Metanephros (tissue), 2 donors: ENCODE results near the gene ATP5MC3. TPM values are rescaled to one million over a fixed set of nuclear protein-coding genes. Genes with fewer than 3 reads are reported as not detected.

Source experiments
- small RNA-seq: library from RNA; depleted of rRNA; stranded (forward); fragments of <200 nt; gene quantifications from one replicate; pipeline ENCODE3, GENCODE V24; 2014; ENCODE audit warnings: low replicate concordance
- total RNA-seq: library from RNA; depleted of rRNA; stranded (reverse); fragments of >200 nt; gene quantifications from one replicate; pipeline ENCODE4 v1.2.3, GENCODE V29; 2014

ATP5MC3 gene
- 167 TPM for total RNA-seq

DNA sequence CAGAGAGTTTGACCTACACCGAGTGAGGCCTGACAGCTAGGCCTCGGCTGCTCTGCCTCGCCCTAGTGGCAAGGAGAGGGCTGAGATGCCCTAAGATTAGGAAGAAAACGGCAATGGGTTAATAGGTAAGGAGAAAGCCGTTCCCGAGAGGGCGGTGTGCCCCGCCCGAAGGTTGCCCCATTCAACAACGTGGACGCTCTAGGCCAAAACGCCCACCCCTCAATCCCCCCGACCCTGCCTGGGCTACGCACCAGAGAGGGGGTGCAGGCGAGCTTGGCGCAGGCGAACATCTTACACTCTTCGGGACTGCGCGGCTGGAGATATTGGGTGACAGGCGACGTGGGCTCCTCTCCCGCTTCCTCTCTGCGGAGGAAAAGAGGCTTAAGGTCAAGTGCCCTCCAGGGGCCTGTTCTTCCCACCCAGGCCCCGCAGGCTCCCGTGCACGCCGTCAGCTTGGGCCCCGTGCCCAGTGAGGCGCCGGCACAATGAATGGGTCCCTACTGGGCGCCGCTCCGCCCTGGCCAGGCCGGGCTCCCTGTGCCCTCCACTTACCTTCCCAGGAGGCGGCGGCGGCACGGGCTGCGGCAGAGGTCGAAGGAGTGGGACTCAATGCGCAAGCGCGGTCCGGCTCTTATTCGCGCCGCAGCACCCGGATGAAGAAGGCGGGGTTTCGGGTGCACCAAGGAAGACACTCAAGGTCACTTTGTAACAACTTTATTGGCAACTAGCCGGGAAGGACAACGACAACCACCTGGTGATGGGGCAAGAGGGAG lies at the start of gene ATP5MC3:
Gene ATP5MC3, minus strand, starts transcription at position 607 of the 773 bp plus-strand sequence. Its CDS starts 317 bp downstream, at position 290.

DNA sequence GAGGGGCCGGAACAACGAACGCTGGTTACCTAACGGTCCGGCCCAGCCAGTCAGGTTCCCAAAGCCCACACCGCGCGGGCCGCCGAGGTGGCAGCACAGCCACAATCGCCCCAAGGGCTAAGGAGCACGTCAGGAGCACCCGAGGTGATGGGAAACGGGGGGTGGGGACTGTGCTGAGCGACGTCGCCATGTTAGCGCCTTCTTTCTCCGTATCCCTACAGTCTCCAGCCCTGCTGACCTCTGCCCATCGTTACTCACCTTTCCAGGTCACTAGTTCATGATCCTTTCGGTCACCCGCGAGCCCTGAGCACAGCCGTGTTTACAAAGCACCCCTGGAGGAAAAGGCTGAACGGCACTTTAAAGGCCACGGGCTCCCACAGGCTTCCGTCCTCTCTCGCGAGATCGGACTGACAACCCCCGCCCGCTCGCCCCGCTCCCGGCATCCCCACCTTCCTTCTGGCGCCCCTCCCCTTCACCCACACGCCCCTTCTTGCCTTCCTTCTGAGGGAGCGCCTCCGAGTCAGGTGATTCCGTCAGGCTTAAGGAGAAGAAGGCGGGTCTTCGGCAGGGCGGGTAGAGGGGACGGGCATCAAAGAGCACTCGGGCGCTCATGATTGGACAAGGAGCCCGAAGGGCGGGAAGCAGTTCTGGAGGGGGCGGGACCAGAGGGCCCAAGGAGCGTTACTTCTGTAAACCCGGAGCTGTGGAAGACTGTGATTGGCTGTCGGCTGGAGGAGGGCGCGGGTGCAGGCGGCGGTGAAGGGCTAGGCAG lies 13.5 kb downstream of the ATP5MC3 start, which contains the start of gene ATF2:
Gene ATF2, minus strand, starts transcription at position 412 of the 772 bp plus-strand sequence. CDS start 31,760 bp downstream, outside the sequence.

Small RNAs within 50 kb of the gene (small RNA-seq; reads per million reads assigned to genes)
- not detected for gene MIR933

Other genes starting within 250 kb of the ATP5MC3 start
- gene CHN1, start 176.3 kb downstream of the ATP5MC3 start, total RNA-seq, result 19.0 TPM
- 67.7 TPM for gene ATF2, start 13.5 kb downstream of the ATP5MC3 start, total RNA-seq